H1 (cell line): Measurements from ENCODE around the gene FNDC10. TPM values are rescaled to one million over a fixed set of nuclear protein-coding genes. Genes with fewer than 3 reads are reported as not detected.

ENCODE experiments used
- EGR1 ChIP-seq: IDR thresholded peaks from 2 replicates; pipeline ENCODE4 v1.6.1; 2011; ENCODE audit warnings: low read depth, low read length, borderline replicate concordance
- HDAC2 ChIP-seq, 2 experiments: fragments of 300-600 bp in 1 of 2; sonication (generic) in 1 of 2; IDR thresholded peaks; 2 replicates each; pipeline ENCODE4 v1.6.1; 2011 to 2012; ENCODE audit warnings: low read depth in 2 of 2, low read length in 2 of 2, mild to moderate bottlenecking in 2 of 2, moderate library complexity in 2 of 2, borderline replicate concordance in 1 of 2, inconsistent platforms in 1 of 2
- SIX5 ChIP-seq: IDR thresholded peaks from 2 replicates; pipeline ENCODE4 v1.6.1; 2011; ENCODE audit warnings: mild to moderate bottlenecking, low read depth, low read length
- polyA plus RNA-seq, 7 experiments: library from polyadenylated mRNA; depleted of rRNA in 3 of 7; stranded (reverse) in 5 of 7; unstranded in 2 of 7; fragments of >200 nt in 5 of 7; fragments of 200-250 nt in 2 of 7; gene quantifications; 1 replicate in 5 of 7; 2 replicates in 1 of 7; 4 replicates in 1 of 7; pipeline versions ENCODE4 v1.2.1 to v1.2.3, GENCODE V29; 2011 to 2013; ENCODE audit warnings: missing spikeins in 2 of 7, mixed read lengths in 2 of 7
- total RNA-seq: library from RNA; stranded (reverse); fragmentation: NEBNext Ultra II Directional; extraction: Animal tissue kit (Norgen Biotek cat#: 25700); gene quantifications from 2 replicates; pipeline ENCODE4 v1.2.1, GENCODE V29; 2021

Gene FNDC10
- total and polyA plus RNA-seq, 2 of the 8 experiments (the other 6 are each of a cell fraction or from before 2014, with no cell fraction given), result 19.0 to 21.8 TPM

DNA sequence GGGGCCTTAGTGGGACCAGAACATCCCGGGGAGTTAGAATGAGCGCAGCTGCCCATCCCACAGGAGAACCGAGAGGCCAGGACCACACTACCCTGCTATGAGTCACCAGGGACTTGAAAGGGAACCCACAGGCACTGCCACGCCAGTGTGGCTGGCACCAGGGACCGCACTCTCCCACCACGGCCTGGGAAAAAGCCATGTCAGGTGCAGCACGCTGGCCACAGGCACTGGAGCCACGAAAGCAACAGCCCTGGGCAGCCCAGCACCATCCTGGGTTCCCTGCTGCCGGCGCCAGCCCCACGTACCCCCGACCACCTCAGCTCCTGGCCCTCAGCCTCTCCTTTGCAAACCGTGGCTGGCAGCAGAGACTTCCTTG, 45.4 kb downstream of the FNDC10 start (continued):
- TF ChIP-seq HDAC2 (IDR thresholded peaks at IDR 0.05; ENCODE audit: borderline replicate concordance in 1 of 2, low read depth in 2 of 2, low read length in 2 of 2), result no peak
- TF ChIP-seq SIX5, result no peak
- TF ChIP-seq EGR1, result no peak
